ENCODE measurements around the gene TENM3.

Gene TENM3

DNA sequence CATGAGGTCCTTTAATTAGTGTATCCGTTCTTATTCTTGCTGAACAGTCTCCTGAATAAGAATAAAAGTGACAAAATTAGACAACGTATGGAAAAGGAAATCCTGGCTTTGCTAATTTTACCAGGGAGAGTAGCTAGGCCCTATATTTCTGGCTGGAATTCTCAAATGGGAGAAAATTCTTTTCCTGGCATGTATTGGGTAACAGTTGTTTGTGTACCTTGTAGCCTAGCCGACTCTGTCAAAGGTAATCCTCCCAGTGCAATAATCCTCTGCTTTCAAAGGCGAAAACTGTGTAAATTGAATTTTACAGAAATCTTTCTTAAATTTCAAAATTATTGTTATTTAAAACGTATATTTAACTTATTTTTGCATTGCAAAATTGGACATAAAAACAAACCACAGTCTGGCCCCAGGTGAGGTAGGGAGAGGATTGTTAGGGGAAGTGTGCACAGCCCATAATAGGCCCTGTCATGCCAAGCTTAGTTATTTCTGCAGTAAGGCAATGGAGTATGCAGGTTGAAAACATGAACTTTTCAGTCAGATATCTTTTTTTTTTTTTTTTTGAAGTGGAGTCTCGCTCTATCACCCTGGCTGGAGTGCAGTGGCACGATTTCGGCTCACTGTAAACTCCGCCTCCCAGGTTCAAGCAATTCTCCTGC lies 18.9 kb upstream of the TENM3 start:
- DNase-seq (ENCODE audit: low read depth), result no peak
- no peak overlapping the region for H3K4me3 ChIP-seq (ENCODE audit: control insufficient read depth, low read depth, low read length)
- TF ChIP-seq, protein P1, sequence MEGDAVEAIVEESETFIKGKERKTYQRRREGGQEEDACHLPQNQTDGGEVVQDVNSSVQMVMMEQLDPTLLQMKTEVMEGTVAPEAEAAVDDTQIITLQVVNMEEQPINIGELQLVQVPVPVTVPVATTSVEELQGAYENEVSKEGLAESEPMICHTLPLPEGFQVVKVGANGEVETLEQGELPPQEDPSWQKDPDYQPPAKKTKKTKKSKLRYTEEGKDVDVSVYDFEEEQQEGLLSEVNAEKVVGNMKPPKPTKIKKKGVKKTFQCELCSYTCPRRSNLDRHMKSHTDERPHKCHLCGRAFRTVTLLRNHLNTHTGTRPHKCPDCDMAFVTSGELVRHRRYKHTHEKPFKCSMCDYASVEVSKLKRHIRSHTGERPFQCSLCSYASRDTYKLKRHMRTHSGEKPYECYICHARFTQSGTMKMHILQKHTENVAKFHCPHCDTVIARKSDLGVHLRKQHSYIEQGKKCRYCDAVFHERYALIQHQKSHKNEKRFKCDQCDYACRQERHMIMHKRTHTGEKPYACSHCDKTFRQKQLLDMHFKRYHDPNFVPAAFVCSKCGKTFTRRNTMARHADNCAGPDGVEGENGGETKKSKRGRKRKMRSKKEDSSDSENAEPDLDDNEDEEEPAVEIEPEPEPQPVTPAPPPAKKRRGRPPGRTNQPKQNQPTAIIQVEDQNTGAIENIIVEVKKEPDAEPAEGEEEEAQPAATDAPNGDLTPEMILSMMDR (conservative IDR thresholded peaks at IDR 0.05; ENCODE audit: control insufficient read depth, insufficient read depth, low read depth, low read length), result no peak

DNA sequence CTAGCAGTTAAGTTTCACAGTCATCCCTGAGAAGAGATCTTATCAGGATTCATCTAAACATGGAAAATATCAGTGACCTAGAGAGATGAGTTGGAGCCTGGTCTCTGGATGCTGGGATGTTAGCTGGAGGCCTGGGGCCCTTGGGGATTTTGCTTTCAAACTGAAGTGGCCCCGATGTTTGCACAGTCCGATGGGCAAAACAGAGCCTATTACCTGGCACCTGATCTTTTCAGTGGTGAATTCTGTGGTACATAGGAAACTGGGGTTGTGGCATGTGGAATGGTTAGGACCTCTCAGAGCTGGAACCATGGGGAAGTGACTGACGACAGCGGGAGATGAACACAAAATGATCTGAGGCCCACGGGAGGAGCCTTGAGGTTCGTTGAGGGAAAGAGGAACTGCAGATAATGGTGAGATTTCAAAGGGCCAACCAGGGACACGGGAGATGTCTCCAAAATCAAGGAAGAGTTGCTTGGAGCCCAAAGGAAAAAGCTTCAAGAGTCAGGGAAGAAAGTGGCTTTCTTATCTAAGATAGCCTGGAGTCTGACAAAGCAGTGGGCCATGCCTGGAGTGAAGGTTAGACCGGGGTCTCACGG lies 17.8 kb upstream of the TENM3 start:
- TF ChIP-seq, protein P1 (conservative IDR thresholded peaks at IDR 0.05; ENCODE audit: control insufficient read depth, insufficient read depth, low read depth, low read length), result no peak
- H3K4me3 ChIP-seq (ENCODE audit: control insufficient read depth, low read depth, low read length), result no peak overlapping the region
- no peak for DNase-seq (ENCODE audit: low read depth)

- TF ChIP-seq, protein P1 (conservative IDR thresholded peaks at IDR 0.05; ENCODE audit: control insufficient read depth, insufficient read depth, low read depth, low read length), result no peak
- H3K4me3 ChIP-seq (ENCODE audit: control insufficient read depth, low read depth, low read length), result no peak overlapping the region
- DNase-seq (ENCODE audit: low read depth), result no peak
Measured at GRCh38 chr4:182227611-182228010, 15.6 kb upstream of the TENM3 start.

DNA sequence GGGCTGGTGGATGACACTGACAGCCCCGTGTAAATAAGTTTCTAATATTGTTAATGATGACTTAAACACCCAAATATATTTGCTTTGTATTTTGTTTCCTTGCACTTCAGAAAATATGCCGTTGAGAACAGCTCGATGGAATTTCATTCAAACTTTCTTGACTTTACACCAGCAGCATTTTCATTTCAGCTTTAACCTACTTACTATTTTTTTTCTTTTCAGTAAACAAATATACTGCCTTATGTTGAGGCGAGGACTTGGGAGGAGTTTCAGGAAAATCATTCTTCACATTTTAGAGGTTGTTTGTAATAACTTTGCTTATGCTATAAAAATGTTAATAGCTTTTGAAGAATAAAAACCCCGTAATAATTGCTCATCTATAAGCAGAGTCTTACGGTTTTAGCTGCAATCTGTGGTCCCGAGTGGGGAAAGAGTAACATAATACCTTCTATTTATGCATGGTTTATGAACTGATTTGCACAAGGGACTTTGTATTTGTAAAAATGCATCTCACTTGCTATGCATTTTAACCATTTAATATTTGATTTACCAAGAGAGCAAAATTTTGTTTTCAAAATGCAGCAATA lies 14.1 kb upstream of the TENM3 start:
- no peak for DNase-seq (ENCODE audit: low read depth)
- H3K4me3 ChIP-seq (ENCODE audit: control insufficient read depth, low read depth, low read length), result no peak overlapping the region
- TF ChIP-seq, protein P1 (conservative IDR thresholded peaks at IDR 0.05; ENCODE audit: control insufficient read depth, insufficient read depth, low read depth, low read length), result no peak

DNA sequence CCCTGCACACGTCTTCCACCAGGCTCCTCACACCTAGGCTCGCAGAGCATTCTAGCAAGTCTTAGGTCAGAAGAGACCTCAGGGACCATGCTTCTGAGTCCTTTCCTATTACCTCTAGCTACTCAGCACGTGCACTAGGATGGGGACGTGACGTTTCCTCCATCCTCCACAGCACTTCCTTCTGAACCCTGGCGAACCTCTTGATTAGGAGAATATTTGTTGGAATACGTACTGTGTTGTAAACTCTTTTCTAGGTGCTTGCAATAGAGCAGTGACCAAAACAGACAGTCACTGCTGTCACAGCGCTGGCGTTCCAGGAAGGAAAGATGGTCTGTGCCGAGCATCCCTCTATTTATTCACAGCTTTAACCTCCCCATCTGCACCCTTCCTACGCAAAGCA lies 12.9 kb upstream of the TENM3 start:
- no peak for DNase-seq (ENCODE audit: low read depth)

GRCh38 chr4:182231080-182231479 lies 12.1 kb upstream of the TENM3 start:
- H3K4me3 ChIP-seq (ENCODE audit: control insufficient read depth, low read depth, low read length), result no peak overlapping the region
- TF ChIP-seq, protein P1 (conservative IDR thresholded peaks at IDR 0.05; ENCODE audit: control insufficient read depth, insufficient read depth, low read depth, low read length), result no peak
- peak; percentile 54 for DNase-seq (ENCODE audit: low read depth)

More for the DNA sequence above, 12.9 kb upstream of the TENM3 start:
- no peak overlapping the region for H3K4me3 ChIP-seq (ENCODE audit: control insufficient read depth, low read depth, low read length)
- TF ChIP-seq, protein P1 (conservative IDR thresholded peaks at IDR 0.05; ENCODE audit: control insufficient read depth, insufficient read depth, low read depth, low read length), result no peak

All from fibroblast of mammary gland (primary cell).